ENCODE data around the gene HES3.
"Not testable (repeated sequence)": the region's sequence is repeated elsewhere in the genome, so short reads cannot be mapped to it uniquely, and the experiment has no call there.

GRCh38 chr1:6219641-6220040, 24.3 kb upstream of the HES3 start:
- TF ChIP-seq, protein P1, sequence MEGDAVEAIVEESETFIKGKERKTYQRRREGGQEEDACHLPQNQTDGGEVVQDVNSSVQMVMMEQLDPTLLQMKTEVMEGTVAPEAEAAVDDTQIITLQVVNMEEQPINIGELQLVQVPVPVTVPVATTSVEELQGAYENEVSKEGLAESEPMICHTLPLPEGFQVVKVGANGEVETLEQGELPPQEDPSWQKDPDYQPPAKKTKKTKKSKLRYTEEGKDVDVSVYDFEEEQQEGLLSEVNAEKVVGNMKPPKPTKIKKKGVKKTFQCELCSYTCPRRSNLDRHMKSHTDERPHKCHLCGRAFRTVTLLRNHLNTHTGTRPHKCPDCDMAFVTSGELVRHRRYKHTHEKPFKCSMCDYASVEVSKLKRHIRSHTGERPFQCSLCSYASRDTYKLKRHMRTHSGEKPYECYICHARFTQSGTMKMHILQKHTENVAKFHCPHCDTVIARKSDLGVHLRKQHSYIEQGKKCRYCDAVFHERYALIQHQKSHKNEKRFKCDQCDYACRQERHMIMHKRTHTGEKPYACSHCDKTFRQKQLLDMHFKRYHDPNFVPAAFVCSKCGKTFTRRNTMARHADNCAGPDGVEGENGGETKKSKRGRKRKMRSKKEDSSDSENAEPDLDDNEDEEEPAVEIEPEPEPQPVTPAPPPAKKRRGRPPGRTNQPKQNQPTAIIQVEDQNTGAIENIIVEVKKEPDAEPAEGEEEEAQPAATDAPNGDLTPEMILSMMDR (IDR thresholded peaks at IDR 0.05), result not testable (repeated sequence)
- not testable (repeated sequence) for TF ChIP-seq POLR2A (IDR thresholded peaks at IDR 0.05)

All from ovary (tissue), 3 donors.